K562 (cell line): ENCODE measurements around the gene NTSR2.

Source experiments
- POLR2AphosphoS5 ChIP-seq: IDR thresholded peaks from 2 replicates; pipeline ENCODE4 v1.6.1; 2011; ENCODE audit warnings: mild to moderate bottlenecking, low read depth, low read length, moderate library complexity; ENCODE audit not compliant: control insufficient read depth, insufficient read depth
- RBM17 ChIP-seq: fragments of 200-400 bp; formaldehyde crosslinking; IDR thresholded peaks from 2 replicates; pipeline ENCODE4 v1.6.1; 2017; ENCODE audit warnings: low read depth, mild to moderate bottlenecking, low read length, borderline replicate concordance
- SIN3A ChIP-seq, 2 experiments: fragments of 150-350 bp in 1 of 2; IDR thresholded peaks; 2 replicates each; pipeline ENCODE4 v1.6.1; 2011 to 2016; ENCODE audit warnings: borderline replicate concordance in 2 of 2, low read depth in 2 of 2, low read length in 2 of 2, mild to moderate bottlenecking in 2 of 2, moderate library complexity in 2 of 2; ENCODE audit not compliant: control insufficient read depth in 1 of 2
- TF ChIP-seq, protein P1 (sequence below), 3 experiments: IDR thresholded peaks in 2 of 3; conservative IDR thresholded peaks in 1 of 3; 2 replicates each; pipeline ENCODE4 v1.5.1; 2011 to 2012; ENCODE audit warnings: low read length in 3 of 3, mild to moderate bottlenecking in 3 of 3, control low read depth in 2 of 3, improper control_type of control experiment in 1 of 3, inconsistent platforms in 1 of 3, low read depth in 1 of 3, mixed read lengths in 1 of 3, moderate library complexity in 1 of 3; ENCODE audit not compliant: insufficient read depth in 2 of 3

DNA sequence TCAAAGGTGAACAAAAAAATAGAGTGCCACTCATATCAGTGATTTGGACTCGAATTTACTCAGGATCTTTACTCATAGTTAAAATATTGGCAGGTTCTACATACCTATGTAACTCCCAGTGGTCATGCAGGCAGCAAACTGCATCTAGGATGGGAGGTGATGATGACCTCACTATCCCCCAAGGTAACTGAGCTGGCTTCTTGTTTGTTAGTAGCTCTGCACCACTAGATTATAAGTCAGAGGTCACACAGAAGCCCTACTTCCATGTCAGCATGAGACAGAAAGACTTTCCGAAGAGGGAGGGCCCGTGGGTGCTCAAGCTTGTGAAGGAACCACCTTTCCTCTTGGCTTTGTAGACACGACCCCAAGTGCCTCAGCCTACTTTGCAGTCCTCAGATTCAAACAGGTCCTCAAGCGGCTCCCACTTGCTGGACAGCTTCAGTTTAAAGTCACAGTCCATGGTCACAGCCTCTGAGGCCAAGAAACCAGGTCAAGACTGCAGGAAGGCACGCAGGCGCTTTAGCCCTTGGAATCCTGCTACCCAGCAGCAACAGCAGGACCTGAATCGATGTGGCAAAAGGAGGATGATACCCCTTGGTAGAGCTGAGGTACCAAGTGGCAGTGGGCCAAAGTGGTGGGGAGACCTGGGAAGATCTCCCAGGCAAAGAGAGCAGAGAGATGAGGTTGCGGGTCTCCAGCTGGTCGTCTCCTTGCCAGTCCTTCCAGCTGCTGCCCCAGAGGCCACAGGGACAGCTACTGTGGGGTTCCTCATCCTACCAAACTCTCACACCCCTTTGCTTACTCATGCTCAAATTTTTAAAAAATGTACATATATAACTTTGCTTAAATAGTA is 4.3 kb downstream of the NTSR2 start:
- TF ChIP-seq POLR2AphosphoS5 (no peak), SIN3A (IDR thresholded peaks at IDR 0.05; ENCODE audit: borderline replicate concordance in 2 of 2, control insufficient read depth in 1 of 2, low read depth in 2 of 2, low read length in 2 of 2) (no peak), RBM17 (no peak)
- TF ChIP-seq, protein P1, sequence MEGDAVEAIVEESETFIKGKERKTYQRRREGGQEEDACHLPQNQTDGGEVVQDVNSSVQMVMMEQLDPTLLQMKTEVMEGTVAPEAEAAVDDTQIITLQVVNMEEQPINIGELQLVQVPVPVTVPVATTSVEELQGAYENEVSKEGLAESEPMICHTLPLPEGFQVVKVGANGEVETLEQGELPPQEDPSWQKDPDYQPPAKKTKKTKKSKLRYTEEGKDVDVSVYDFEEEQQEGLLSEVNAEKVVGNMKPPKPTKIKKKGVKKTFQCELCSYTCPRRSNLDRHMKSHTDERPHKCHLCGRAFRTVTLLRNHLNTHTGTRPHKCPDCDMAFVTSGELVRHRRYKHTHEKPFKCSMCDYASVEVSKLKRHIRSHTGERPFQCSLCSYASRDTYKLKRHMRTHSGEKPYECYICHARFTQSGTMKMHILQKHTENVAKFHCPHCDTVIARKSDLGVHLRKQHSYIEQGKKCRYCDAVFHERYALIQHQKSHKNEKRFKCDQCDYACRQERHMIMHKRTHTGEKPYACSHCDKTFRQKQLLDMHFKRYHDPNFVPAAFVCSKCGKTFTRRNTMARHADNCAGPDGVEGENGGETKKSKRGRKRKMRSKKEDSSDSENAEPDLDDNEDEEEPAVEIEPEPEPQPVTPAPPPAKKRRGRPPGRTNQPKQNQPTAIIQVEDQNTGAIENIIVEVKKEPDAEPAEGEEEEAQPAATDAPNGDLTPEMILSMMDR (IDR thresholded peaks at IDR 0.05 in 2 of 3, conservative IDR thresholded peaks at IDR 0.05 in 1 of 3; ENCODE audit: insufficient read depth in 2 of 3, low read depth in 1 of 3, low read length in 3 of 3) = no peak
